ENCODE data around the gene PHACTR3.

DNA sequence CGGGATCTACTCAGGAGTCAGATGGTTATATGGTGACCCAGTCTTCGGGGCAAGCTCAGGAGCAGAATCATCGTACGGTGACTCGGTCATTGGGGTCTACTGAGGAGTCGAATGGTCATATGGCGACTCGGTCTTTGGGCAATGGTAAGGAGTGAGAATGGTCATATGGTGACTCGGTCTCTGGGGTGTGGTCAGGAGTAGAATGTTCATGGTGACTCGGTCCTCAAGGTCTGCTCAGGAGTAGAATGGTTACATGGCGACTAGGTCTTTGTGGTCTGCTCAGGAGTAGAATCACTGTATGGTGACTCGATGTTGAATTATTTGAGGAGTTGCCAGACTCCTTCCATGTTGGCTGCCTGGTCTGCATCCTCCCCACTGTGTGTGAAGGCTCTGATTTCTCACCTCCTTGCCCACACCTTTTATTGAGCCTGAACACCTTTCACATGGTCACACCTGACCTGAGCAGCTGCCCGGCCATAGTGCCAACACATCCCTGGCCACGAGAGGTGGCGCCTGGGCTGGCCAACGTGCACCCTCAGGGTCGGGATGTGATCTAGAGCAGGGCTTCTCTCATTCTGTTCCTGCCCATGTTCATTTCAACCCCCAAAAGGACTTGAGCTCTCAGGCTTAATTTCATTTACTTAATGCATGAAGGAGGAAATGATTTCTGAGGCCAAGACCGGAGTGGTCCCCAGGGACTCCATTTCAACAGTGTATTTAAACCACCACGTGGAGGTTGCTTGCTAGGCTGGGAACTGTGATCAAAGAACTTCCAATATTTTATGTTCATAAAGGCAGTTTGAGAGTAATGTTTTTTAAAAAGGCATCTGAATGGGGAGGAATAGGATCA is 119.5 kb downstream of the PHACTR3 start:
- no peak for TF ChIP-seq EZH2 (IDR thresholded peaks at IDR 0.05; ENCODE audit: low read length, missing control alignments)
- TF ChIP-seq, protein P1, sequence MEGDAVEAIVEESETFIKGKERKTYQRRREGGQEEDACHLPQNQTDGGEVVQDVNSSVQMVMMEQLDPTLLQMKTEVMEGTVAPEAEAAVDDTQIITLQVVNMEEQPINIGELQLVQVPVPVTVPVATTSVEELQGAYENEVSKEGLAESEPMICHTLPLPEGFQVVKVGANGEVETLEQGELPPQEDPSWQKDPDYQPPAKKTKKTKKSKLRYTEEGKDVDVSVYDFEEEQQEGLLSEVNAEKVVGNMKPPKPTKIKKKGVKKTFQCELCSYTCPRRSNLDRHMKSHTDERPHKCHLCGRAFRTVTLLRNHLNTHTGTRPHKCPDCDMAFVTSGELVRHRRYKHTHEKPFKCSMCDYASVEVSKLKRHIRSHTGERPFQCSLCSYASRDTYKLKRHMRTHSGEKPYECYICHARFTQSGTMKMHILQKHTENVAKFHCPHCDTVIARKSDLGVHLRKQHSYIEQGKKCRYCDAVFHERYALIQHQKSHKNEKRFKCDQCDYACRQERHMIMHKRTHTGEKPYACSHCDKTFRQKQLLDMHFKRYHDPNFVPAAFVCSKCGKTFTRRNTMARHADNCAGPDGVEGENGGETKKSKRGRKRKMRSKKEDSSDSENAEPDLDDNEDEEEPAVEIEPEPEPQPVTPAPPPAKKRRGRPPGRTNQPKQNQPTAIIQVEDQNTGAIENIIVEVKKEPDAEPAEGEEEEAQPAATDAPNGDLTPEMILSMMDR (conservative IDR thresholded peaks at IDR 0.05 in 1 of 2, IDR thresholded peaks at IDR 0.05 in 1 of 2; ENCODE audit: low read depth in 1 of 2, low read length in 2 of 2) = no peak
